Measurements from ENCODE around the gene CD99. TPM values are rescaled to one million over a fixed set of nuclear protein-coding genes. Genes with fewer than 3 reads are reported as not detected.

Gene CD99
- total and polyA plus RNA-seq, 2 donors (not counting 3 experiments of a cell fraction or from before 2014, with no cell fraction given) = 364 to 654 TPM

- intact Hi-C loops (cut with micrococcal nuclease) = no loop called here
- Histone ChIP-seq H3K9me3 (replicated peaks; ENCODE audit: control insufficient read depth, insufficient read depth, low read length) (no peaks in the 10 kb centered on the region), H3K4me3 (replicated peaks in 1 of 3; ENCODE audit: insufficient read depth in 1 of 3, low read depth in 1 of 3, low read length in 3 of 3) (no peak overlapping the region), H3K27ac (ENCODE audit: insufficient read depth, low read depth, low read length) (peak overlapping the region; percentile 73), H3K4me2 (ENCODE audit: insufficient read depth, low read length) (peak overlapping the region; percentile 6), H3K9me1 (replicated peaks; ENCODE audit: control insufficient read depth, extremely low read depth, insufficient read depth, low read length) (no peaks in the 10 kb centered on the region), H3K79me2 (ENCODE audit: control insufficient read depth, insufficient read depth, low read length) (peaks cover 88% of the 10 kb centered on the region), H3K27me3 (ENCODE audit: control insufficient read depth in 2 of 2, insufficient read depth in 2 of 2, low read length in 2 of 2) (no peaks in the 10 kb centered on the region), H3K9ac (replicated peaks; ENCODE audit: extremely low read depth, insufficient read depth, low read length) (peak overlapping the region; percentile 65), H4K20me1 (replicated peaks; ENCODE audit: control insufficient read depth, extremely low read depth, insufficient read depth, low read length) (no peaks in the 10 kb centered on the region), H2AFZ (ENCODE audit: low read depth, low read length) (no peak overlapping the region), H3K36me3 (ENCODE audit: control insufficient read depth in 2 of 2, extremely low read depth in 1 of 2, insufficient read depth in 2 of 2, low read length in 2 of 2) (peaks cover 0 to 3% of the 10 kb centered on the region in 2 experiments), H3K4me1 (ENCODE audit: control insufficient read depth, extremely low read depth, insufficient read depth, low read length) (peaks cover 73% of the 10 kb centered on the region)
- FAIRE-seq = peak; percentile 95
- peak; percentile 65 for DNase-seq (ENCODE audit: low read depth, low spot score)
- dilution Hi-C loops (cut with MboI; ENCODE audit: extremely low pct_ligation_motif_present, low sequenced_read_pairs) = no loop called here
- BruUV-seq (replicated peaks) = TSS peak; percentile 4
- ChIA-PET POLR2A (no interaction called here), CTCF (no interaction called here)
- TF ChIP-seq JUN (IDR thresholded peaks at IDR 0.05; ENCODE audit: borderline replicate concordance, insufficient read depth, insufficient read length, low read depth) (no peak), POLR2AphosphoS5 (IDR thresholded peaks at IDR 0.05; ENCODE audit: insufficient read depth, low read depth, low read length) (peak; percentile 28)
Observed at GRCh38 chrX:2705046-2705832, 14.1 kb downstream of the CD99 start.

DNA sequence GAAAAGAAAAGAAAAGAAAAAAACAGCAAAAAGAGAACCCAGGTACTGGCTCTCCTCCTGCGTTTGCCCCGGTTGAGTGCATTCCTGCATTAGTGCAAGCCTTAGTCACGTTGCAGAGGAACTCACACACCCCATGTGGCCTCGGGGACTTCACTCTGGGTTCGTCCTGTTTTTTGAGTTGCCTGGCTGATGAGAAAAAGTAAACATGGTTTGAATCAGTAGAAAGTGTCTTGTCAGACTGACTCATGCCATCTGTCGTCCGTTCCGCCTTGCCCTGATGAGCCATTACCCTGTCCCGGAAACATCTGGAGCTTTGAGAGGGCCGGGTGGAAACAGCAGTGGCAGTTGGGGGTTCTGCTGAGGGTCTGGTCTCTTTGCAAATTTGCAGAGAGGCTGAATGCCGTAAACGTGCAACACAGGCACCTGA is 16.3 kb downstream of the CD99 start:
- POLR2A ChIA-PET = no interaction called here
- H3K4me2 ChIP-seq (ENCODE audit: insufficient read depth, low read length) = no peak overlapping the region
- peaks cover 83% of the 10 kb centered on the region for H3K79me2 ChIP-seq (ENCODE audit: control insufficient read depth, insufficient read depth, low read length)
- BruUV-seq (replicated peaks) = no TSS peak
- peak; percentile 81 for FAIRE-seq
- no peaks in the 10 kb centered on the region for H4K20me1 ChIP-seq (replicated peaks; ENCODE audit: control insufficient read depth, extremely low read depth, insufficient read depth, low read length)
- H3K9me1 ChIP-seq (replicated peaks; ENCODE audit: control insufficient read depth, extremely low read depth, insufficient read depth, low read length) = no peaks in the 10 kb centered on the region
- H3K27ac ChIP-seq (ENCODE audit: insufficient read depth, low read depth, low read length) = peak overlapping the region; percentile 76
- CTCF ChIA-PET = no interaction called here
- no peak overlapping the region for H2AFZ ChIP-seq (ENCODE audit: low read depth, low read length)
- H3K9ac ChIP-seq (replicated peaks; ENCODE audit: extremely low read depth, insufficient read depth, low read length) = peak overlapping the region; percentile 28
- no peaks in the 10 kb centered on the region for H3K9me3 ChIP-seq (replicated peaks; ENCODE audit: control insufficient read depth, insufficient read depth, low read length)
- no peak for TF ChIP-seq POLR2A (IDR thresholded peaks at IDR 0.05; ENCODE audit: low read depth, low read length)
- TF ChIP-seq, protein P1, sequence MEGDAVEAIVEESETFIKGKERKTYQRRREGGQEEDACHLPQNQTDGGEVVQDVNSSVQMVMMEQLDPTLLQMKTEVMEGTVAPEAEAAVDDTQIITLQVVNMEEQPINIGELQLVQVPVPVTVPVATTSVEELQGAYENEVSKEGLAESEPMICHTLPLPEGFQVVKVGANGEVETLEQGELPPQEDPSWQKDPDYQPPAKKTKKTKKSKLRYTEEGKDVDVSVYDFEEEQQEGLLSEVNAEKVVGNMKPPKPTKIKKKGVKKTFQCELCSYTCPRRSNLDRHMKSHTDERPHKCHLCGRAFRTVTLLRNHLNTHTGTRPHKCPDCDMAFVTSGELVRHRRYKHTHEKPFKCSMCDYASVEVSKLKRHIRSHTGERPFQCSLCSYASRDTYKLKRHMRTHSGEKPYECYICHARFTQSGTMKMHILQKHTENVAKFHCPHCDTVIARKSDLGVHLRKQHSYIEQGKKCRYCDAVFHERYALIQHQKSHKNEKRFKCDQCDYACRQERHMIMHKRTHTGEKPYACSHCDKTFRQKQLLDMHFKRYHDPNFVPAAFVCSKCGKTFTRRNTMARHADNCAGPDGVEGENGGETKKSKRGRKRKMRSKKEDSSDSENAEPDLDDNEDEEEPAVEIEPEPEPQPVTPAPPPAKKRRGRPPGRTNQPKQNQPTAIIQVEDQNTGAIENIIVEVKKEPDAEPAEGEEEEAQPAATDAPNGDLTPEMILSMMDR (IDR thresholded peaks at IDR 0.05; ENCODE audit: extremely low read depth in 1 of 2, insufficient read depth in 1 of 2, low read depth in 1 of 2, low read length in 2 of 2) = no peak
- TF ChIP-seq MAX (IDR thresholded peaks at IDR 0.05; ENCODE audit: insufficient read depth, insufficient read length) = peak; percentile 34
- TF ChIP-seq JUN (IDR thresholded peaks at IDR 0.05; ENCODE audit: borderline replicate concordance, insufficient read depth, insufficient read length, low read depth) = peak; percentile 84
- peak; percentile 72 for TF ChIP-seq POLR2AphosphoS5 (IDR thresholded peaks at IDR 0.05; ENCODE audit: insufficient read depth, low read depth, low read length)
- peak; percentile 64 for TF ChIP-seq FOS (IDR thresholded peaks at IDR 0.05; ENCODE audit: borderline replicate concordance, insufficient read depth, low read length)
- DNase-seq (ENCODE audit: low read depth, low spot score) = peak; percentile 60
- intact Hi-C loops (cut with micrococcal nuclease) (loop anchor here (1.0 kb wide), 2 partner anchors 11 to 96 kb away; no protein-coding TSS in a partner anchor), dilution Hi-C loops (cut with MboI; ENCODE audit: extremely low pct_ligation_motif_present, low sequenced_read_pairs) (no loop called here)
- no peaks in the 10 kb centered on the region for H3K27me3 ChIP-seq (ENCODE audit: control insufficient read depth in 2 of 2, insufficient read depth in 2 of 2, low read length in 2 of 2)
- peaks cover 74% of the 10 kb centered on the region for H3K4me1 ChIP-seq (ENCODE audit: control insufficient read depth, extremely low read depth, insufficient read depth, low read length)
- no peak overlapping the region for H3K4me3 ChIP-seq (replicated peaks in 1 of 3; ENCODE audit: insufficient read depth in 1 of 3, low read depth in 1 of 3, low read length in 3 of 3)
- peaks cover 0 to 3% of the 10 kb centered on the region in 2 experiments for H3K36me3 ChIP-seq (ENCODE audit: control insufficient read depth in 2 of 2, extremely low read depth in 1 of 2, insufficient read depth in 2 of 2, low read length in 2 of 2)

Measured in endothelial cell of umbilical vein (primary cell).